CD4-positive, CD25-positive, alpha-beta regulatory T cell (primary cell): ENCODE measurements around the gene EXOG. TPM values are rescaled to one million over a fixed set of nuclear protein-coding genes. Genes with fewer than 3 reads are reported as not detected.

ENCODE experiments used
- ATAC-seq, 2 donors: fragments of 150-1000 bp; cut with Tn5 transposase; one replicate each; pipeline ENCODE4 v1.10.0; 2021; ENCODE audit warnings: low read depth in 2 of 2, moderate number of reproducible peaks in 2 of 2, moderate library complexity in 1 of 2
- DNase-seq, 3 donors: peaks; one replicate each; pipeline versions ENCODE4 v3.0.0 to v3.0.0-alpha.2; 2012 to 2022; ENCODE audit warnings: mixed read lengths in 1 of 3
- H3K27ac ChIP-seq: one replicate; pipeline ENCODE4 v1.7.0; 2013; ENCODE audit warnings: mild to moderate bottlenecking, low read length; ENCODE audit not compliant: insufficient read depth, poor library complexity, severe bottlenecking
- H3K27me3 ChIP-seq: one replicate; pipeline ENCODE4 v1.7.0; 2013; ENCODE audit warnings: low read length; ENCODE audit not compliant: control insufficient read depth, insufficient read depth
- H3K36me3 ChIP-seq: one replicate; pipeline ENCODE4 v1.7.0; 2013; ENCODE audit warnings: mild to moderate bottlenecking, low read length, moderate library complexity; ENCODE audit not compliant: control insufficient read depth, insufficient read depth
- H3K4me1 ChIP-seq: 2 replicates; pipeline ENCODE4 v1.7.0; 2013; ENCODE audit warnings: mild to moderate bottlenecking, low read length; ENCODE audit not compliant: insufficient read depth, control insufficient read depth, poor library complexity, severe bottlenecking
- H3K4me3 ChIP-seq: one replicate; pipeline ENCODE4 v1.7.0; 2013; ENCODE audit warnings: low read depth, mild to moderate bottlenecking, low read length, moderate library complexity
- H3K9me3 ChIP-seq, 2 experiments: 1 replicate in 1 of 2; 2 replicates in 1 of 2; pipeline ENCODE4 v1.7.0; 2013; ENCODE audit warnings: low read length in 2 of 2, mild to moderate bottlenecking in 1 of 2, moderate library complexity in 1 of 2; ENCODE audit not compliant: control insufficient read depth in 2 of 2
- H3K27ac Mint-ChIP-seq, 3 donors: one replicate each; pipeline ENCODE4 v1.8.0; 2020 to 2022; ENCODE audit warnings: mild to moderate bottlenecking in 3 of 3, mixed read lengths in 3 of 3, moderate library complexity in 2 of 3
- H3K27me3 Mint-ChIP-seq: one replicate; pipeline ENCODE4 v1.8.0; 2022; ENCODE audit warnings: mild to moderate bottlenecking, mixed read lengths
- H3K36me3 Mint-ChIP-seq: one replicate; pipeline ENCODE4 v1.8.0; 2020; ENCODE audit warnings: mixed read lengths
- H3K4me1 Mint-ChIP-seq, 4 donors: one replicate each; pipeline ENCODE4 v1.8.0; 2020 to 2022; ENCODE audit warnings: mixed read lengths in 4 of 4, mild to moderate bottlenecking in 1 of 4
- H3K4me3 Mint-ChIP-seq, 4 donors: one replicate each; pipeline ENCODE4 v1.8.0; 2020 to 2022; ENCODE audit warnings: mild to moderate bottlenecking in 4 of 4, mixed read lengths in 4 of 4, moderate library complexity in 3 of 4
- H3K9me3 Mint-ChIP-seq, 7 donors: one replicate each; pipeline ENCODE4 v1.8.0; 2020 to 2022; ENCODE audit warnings: mixed read lengths in 7 of 7, mild to moderate bottlenecking in 3 of 7, moderate library complexity in 2 of 7
- polyA plus RNA-seq, 4 donors: library from polyadenylated mRNA; unstranded; fragments of 300-500 nt; fragmentation: Illumina TruSeq; gene quantifications; one replicate each; pipeline ENCODE4 v1.2.3, GENCODE V29; 2021
- total RNA-seq: library from RNA; stranded (reverse); gene quantifications from one replicate; pipeline ENCODE4 v1.2.3, GENCODE V29; 2022

The EXOG gene
- total and polyA plus RNA-seq, 5 donors from 2014 or later: 5.9 to 26.0 (median 9.5) TPM

DNA sequence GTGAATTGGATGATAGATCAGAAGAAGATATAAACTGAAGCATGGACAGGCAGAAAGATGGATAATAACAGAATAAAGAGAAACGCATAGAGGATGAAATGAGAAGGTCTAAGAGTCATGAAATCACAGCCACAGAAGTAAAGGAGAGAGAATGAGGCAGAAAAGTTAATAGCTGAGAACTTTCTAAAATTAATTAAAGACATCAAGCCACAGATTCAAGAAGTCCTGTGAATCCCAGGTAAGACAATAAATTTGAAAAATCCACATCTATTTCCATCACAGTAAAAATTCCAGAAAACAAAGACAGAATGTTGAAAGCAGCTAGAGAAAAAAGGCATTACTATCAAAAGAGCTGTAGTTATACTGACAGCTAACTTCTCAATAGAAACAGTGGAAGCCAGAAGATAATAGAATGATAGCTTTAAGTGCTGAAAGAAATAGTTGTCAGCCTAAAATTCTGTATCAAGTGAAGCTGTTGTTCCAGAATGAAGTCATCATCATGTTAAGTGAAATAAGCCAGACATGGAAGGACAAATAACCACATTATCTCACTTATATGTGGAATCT is 30.5 kb upstream of the EXOG start:
- DNase-seq: no peak
- H3K27ac Mint-ChIP-seq: no peak overlapping the region
- no peak overlapping the region for H3K4me3 Mint-ChIP-seq
- H3K4me1 Mint-ChIP-seq: peaks cover 0 to 20% (median 2%) of the 10 kb centered on the region in 4 donors
- H3K27ac ChIP-seq: no peak overlapping the region
- no peaks in the 10 kb centered on the region for H3K36me3 ChIP-seq
- H3K4me1 ChIP-seq: no peaks in the 10 kb centered on the region
- ATAC-seq: no peak
- no peak overlapping the region for H3K4me3 ChIP-seq
- H3K27me3 Mint-ChIP-seq: no peaks in the 10 kb centered on the region
- peaks cover 8 to 13% of the 10 kb centered on the region in 2 experiments for H3K9me3 ChIP-seq
- H3K9me3 Mint-ChIP-seq: peaks cover 2 to 13% (median 9%) of the 10 kb centered on the region in 7 donors
- peaks cover 4% of the 10 kb centered on the region for H3K36me3 Mint-ChIP-seq
- no peaks in the 10 kb centered on the region for H3K27me3 ChIP-seq

DNA sequence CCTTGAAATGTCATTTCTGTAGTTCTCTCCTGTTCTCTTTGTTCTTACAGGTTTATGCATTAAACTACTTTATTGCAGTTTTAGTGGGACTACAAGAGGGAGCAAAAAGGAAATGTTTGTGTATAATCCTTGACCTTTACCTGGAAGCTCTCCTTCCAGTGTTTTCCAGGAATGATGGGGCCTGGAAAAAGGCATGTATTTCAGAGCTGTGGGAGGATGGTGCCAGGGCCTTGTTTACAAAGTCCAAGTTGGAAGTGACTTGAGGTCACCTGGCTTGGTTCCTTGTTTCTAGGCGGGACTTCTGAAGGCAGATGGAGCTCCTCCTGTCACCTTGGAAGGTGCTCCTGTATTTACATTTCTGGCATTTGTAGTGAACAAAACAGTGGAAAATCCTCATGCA is 27.4 kb upstream of the EXOG start:
- Mint-ChIP-seq H3K27me3 (no peaks in the 10 kb centered on the region), H3K4me1 (peaks cover 2 to 22% (median 14%) of the 10 kb centered on the region in 4 donors), H3K4me3 (no peak overlapping the region), H3K36me3 (peaks cover 9% of the 10 kb centered on the region), H3K27ac (no peak overlapping the region), H3K9me3 (peaks cover 2 to 13% (median 9%) of the 10 kb centered on the region in 7 donors)
- H3K36me3 ChIP-seq: no peaks in the 10 kb centered on the region
- H3K9me3 ChIP-seq: peaks cover 8 to 13% of the 10 kb centered on the region in 2 experiments
- DNase-seq: no peak
- H3K27ac ChIP-seq: no peak overlapping the region
- no peaks in the 10 kb centered on the region for H3K27me3 ChIP-seq
- no peaks in the 10 kb centered on the region for H3K4me1 ChIP-seq
- ATAC-seq: no peak
- H3K4me3 ChIP-seq: no peak overlapping the region

DNA sequence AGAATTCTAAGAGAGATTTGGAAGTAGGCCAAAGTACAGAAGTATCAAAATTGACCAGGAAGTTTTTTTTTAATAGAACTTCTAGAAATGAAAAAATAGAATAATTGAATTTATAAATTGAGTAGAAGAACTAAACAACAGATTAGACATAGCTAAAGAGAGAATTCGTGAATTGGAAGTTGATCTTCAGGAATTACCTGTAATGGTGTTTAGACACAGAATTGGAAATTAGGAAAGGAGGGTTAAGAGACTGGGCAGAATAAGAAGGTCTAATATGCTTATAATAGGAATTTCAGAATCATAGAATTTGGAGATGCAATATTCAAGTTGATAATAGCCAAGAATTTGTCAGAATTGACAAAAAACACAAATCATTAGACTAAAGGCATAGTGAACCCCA is 26.3 kb upstream of the EXOG start:
- no peak overlapping the region for H3K27ac ChIP-seq
- no peaks in the 10 kb centered on the region for H3K4me1 ChIP-seq
- H3K4me1 Mint-ChIP-seq: peaks cover 5 to 27% (median 15%) of the 10 kb centered on the region in 4 donors
- H3K4me3 ChIP-seq: no peak overlapping the region
- H3K27me3 ChIP-seq: no peaks in the 10 kb centered on the region
- no peaks in the 10 kb centered on the region for H3K27me3 Mint-ChIP-seq
- DNase-seq: no peak
- peaks cover 9% of the 10 kb centered on the region for H3K36me3 Mint-ChIP-seq
- H3K27ac Mint-ChIP-seq: no peak overlapping the region
- no peaks in the 10 kb centered on the region for H3K36me3 ChIP-seq
- no peak overlapping the region for H3K4me3 Mint-ChIP-seq
- H3K9me3 ChIP-seq: peaks cover 8 to 13% of the 10 kb centered on the region in 2 experiments
- peaks cover 2 to 13% (median 9%) of the 10 kb centered on the region in 7 donors for H3K9me3 Mint-ChIP-seq
- ATAC-seq: no peak

DNA sequence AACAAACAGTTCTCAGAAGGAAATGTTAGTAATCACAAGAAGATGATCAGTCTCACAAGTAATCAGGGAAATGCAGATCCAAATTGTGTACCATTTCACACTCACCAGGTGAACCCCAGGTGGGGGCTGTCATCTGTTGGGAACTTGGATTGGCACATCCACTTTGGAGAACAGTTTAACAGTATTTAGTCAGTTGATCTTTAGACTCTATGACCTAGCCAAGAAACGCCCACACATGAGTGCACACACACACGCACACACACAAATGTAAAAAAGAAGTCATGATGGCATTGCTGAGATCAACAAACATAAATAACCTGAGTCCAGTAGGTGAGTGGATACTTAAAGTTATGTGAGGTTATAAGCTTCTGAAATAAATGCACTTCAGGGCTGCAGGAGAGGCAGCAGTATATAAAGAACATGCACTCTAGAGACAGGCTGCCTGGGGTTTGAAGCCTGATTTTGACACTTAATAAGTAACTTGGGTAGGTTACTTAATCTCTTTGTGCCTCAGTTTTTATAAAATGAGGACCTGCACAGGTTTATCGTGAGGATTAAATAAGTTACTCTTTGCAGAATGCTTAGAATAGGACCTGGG is 24.8 kb upstream of the EXOG start:
- peaks cover 9% of the 10 kb centered on the region for H3K36me3 Mint-ChIP-seq
- peaks cover 5 to 27% (median 10%) of the 10 kb centered on the region in 4 donors for H3K4me1 Mint-ChIP-seq
- H3K4me3 Mint-ChIP-seq: no peak overlapping the region
- peak overlapping the region in 1 of 3 donors; percentile 49 for H3K27ac Mint-ChIP-seq
- Histone ChIP-seq H3K9me3 (peaks cover 8 to 13% of the 10 kb centered on the region in 2 experiments), H3K27me3 (no peaks in the 10 kb centered on the region), H3K27ac (no peak overlapping the region), H3K4me3 (no peak overlapping the region), H3K36me3 (no peaks in the 10 kb centered on the region), H3K4me1 (no peaks in the 10 kb centered on the region)
- ATAC-seq (no peak), DNase-seq (no peak)
- no peaks in the 10 kb centered on the region for H3K27me3 Mint-ChIP-seq
- H3K9me3 Mint-ChIP-seq: peaks cover 2 to 13% (median 4%) of the 10 kb centered on the region in 7 donors

DNA sequence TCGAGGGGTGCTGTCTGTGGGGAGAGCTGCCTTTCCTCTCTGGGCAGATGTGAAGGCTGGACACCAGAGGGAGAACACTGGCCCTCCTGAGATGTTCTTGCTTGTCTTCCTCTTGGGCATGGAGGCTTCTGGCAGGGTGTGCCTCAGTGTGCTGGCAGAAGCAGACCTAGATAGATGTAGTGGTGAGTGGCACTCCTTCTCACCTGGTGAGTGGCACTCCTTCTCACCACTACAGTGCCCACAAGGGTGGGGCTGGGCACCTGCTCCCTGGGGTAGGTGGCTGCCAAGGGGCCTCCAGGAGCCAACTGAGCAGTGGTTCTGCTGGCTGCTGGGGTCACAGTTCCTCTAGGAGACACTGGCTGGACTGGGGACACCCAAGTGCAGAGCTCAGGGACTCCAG is 23.8 kb upstream of the EXOG start:
- peaks cover 5 to 27% (median 10%) of the 10 kb centered on the region in 4 donors for H3K4me1 Mint-ChIP-seq
- peaks cover 0 to 13% (median 4%) of the 10 kb centered on the region in 7 donors for H3K9me3 Mint-ChIP-seq

DNA sequence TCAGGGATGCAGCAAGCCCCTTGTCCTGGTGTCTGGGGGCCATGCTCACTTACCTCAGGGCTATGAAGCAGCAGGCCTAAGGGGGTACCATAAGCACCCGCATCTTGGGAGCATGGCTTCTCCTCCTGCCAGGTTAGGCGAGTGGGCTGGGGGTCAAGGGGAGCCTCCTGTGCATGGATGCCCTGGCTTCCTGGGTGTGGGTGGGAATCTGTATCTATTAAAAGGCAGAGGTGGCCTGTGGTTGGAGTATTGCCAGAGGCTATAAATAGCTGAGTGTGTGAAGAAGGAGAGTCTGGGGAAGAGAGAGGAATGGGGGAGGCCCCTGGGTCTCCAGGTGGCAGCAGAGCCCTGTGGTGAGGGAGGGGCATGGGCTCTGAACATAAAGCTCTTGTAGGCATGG is 22.9 kb upstream of the EXOG start:
- H3K27me3 ChIP-seq: no peaks in the 10 kb centered on the region
- H3K27ac ChIP-seq: no peak overlapping the region
- H3K4me1 ChIP-seq: no peaks in the 10 kb centered on the region
- H3K4me3 ChIP-seq: no peak overlapping the region
- peak overlapping the region in 2 of 3 donors; percentile 70 to 88 for H3K27ac Mint-ChIP-seq
- H3K9me3 ChIP-seq: peaks cover 8 to 13% of the 10 kb centered on the region in 2 experiments
- peaks cover 5 to 27% (median 10%) of the 10 kb centered on the region in 4 donors for H3K4me1 Mint-ChIP-seq
- H3K4me3 Mint-ChIP-seq: no peak overlapping the region
- peaks cover 9% of the 10 kb centered on the region for H3K36me3 Mint-ChIP-seq
- DNase-seq (no peak), ATAC-seq (no peak)
- H3K9me3 Mint-ChIP-seq: peaks cover 0 to 13% (median 4%) of the 10 kb centered on the region in 7 donors
- H3K27me3 Mint-ChIP-seq: no peaks in the 10 kb centered on the region
- no peaks in the 10 kb centered on the region for H3K36me3 ChIP-seq

More for the DNA sequence above, 23.8 kb upstream of the EXOG start:
- Mint-ChIP-seq H3K36me3 (peaks cover 9% of the 10 kb centered on the region), H3K27ac (peak overlapping the region in 1 of 3 donors; percentile 70), H3K27me3 (no peaks in the 10 kb centered on the region), H3K4me3 (no peak overlapping the region)
- H3K36me3 ChIP-seq: no peaks in the 10 kb centered on the region
- H3K27me3 ChIP-seq: no peaks in the 10 kb centered on the region
- ATAC-seq (no peak), DNase-seq (no peak)
- H3K4me3 ChIP-seq: no peak overlapping the region
- peaks cover 8 to 13% of the 10 kb centered on the region in 2 experiments for H3K9me3 ChIP-seq
- H3K27ac ChIP-seq: no peak overlapping the region
- no peaks in the 10 kb centered on the region for H3K4me1 ChIP-seq

DNA sequence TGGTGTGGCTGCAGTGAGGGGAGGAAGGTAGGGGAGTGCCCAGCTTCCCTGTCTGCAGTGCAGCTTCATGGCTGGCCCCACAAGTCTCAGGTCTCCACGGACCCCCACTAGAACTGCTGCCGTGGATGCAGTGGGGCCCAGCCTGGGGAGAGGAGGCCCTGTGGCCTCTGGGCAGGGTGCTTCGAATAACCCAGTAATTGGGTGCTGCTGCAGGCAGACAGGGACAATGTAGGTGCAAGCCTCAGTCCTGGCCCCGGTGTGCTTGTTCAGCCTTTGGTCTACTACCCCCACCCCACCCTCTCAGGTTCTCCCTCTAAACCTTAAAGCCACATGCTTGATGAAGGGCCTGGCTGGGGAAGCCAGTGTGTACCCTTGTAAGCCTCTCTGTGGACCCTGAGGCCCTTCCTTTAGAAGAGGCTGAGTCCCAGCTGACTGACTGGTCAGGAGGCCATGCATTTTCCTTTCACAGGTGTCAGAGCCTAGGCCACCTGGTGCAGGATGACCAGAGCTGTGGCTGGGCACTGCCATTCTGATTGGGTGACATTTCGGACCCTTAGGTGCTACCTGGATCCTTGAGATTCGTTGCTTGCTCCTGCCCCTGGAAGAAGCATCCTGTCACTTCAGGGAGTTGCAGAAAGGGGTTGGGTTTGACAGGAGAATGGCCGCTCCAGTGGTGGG is 21.1 kb upstream of the EXOG start:
- no peak overlapping the region for H3K27ac ChIP-seq
- H3K4me1 ChIP-seq: no peaks in the 10 kb centered on the region
- H3K27me3 Mint-ChIP-seq: no peaks in the 10 kb centered on the region
- peaks cover 0 to 5% (median 0%) of the 10 kb centered on the region in 7 donors for H3K9me3 Mint-ChIP-seq
- peak overlapping the region in 2 of 3 donors; percentile 29 to 38 for H3K27ac Mint-ChIP-seq
- peaks cover 11% of the 10 kb centered on the region for H3K36me3 Mint-ChIP-seq
- H3K4me3 ChIP-seq: no peak overlapping the region
- peaks cover 5 to 29% (median 7%) of the 10 kb centered on the region in 4 donors for H3K4me1 Mint-ChIP-seq
- no peak for ATAC-seq
- no peak overlapping the region for H3K4me3 Mint-ChIP-seq
- H3K9me3 ChIP-seq: no peaks in the 10 kb centered on the region
- H3K36me3 ChIP-seq: peaks cover 2% of the 10 kb centered on the region
- H3K27me3 ChIP-seq: no peaks in the 10 kb centered on the region
- no peak for DNase-seq
